ENCODE results near the gene KRT72. TPM values are rescaled to one million over a fixed set of nuclear protein-coding genes. Genes with fewer than 3 reads are reported as not detected.

KRT72 gene
- total and polyA plus RNA-seq, 7 experiments from 2014 or later, result 0.71 to 149 (median 74.1) TPM; not detected in 1

DNA sequence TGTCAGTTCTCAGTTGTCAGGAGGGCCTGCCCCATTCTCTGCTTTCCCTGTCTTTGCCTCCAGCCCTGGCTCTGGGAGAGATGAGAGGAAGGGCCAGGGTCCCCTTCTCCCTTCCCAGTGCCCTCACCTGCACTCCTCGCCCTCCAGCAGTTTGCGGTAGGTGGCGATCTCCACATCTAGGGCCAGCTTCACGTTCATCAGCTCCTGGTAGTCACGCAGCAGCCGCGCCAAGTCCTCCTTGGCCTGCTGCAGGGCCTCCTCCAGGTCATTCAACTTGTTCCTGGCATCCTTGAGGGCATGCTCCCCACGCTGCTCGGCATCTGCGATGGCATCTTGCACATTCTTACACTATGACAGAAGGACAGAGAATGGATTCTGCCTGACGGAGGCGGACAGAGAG, 45.4 kb upstream of the KRT72 start:
- Mint-ChIP-seq H3K4me3 (peak overlapping the region in 9 of 10 donors; percentile 47 to 88 (median 83)), H3K27me3 (peaks cover 0 to 7% (median 0%) of the 10 kb centered on the region in 5 donors), H3K27ac (peak overlapping the region; percentile 97 to 100 (median 100)), H3K4me1 (peaks cover 61 to 92% (median 87%) of the 10 kb centered on the region in 7 donors), H3K36me3 (peaks cover 3 to 28% (median 4%) of the 10 kb centered on the region in 5 donors), H3K9me3 (peaks cover 0 to 13% (median 7%) of the 10 kb centered on the region in 11 donors)
- H3K27me3 ChIP-seq (ENCODE audit: control insufficient read depth in 2 of 2, insufficient read depth in 2 of 2, low read length in 2 of 2), result no peaks in the 10 kb centered on the region
- DNase-seq (no peak), ATAC-seq (no peak)
- H3K4me1 ChIP-seq (ENCODE audit: control insufficient read depth in 2 of 2, insufficient read depth in 2 of 2, low read length in 2 of 2), result peaks cover 28 to 75% of the 10 kb centered on the region in 2 donors
- intact Hi-C loops (cut with micrococcal nuclease), result loop anchor here in 1 of 2 donors (5.0 kb wide), 1 partner anchor 46 kb away; no protein-coding TSS in a partner anchor
- POLR2A ChIA-PET, result interaction anchor here (0.8 to 12.4 kb wide), 8 partner anchors 9 to 60 kb away, joined by 3 to 223 read pairs (median 8); partner anchors contain the start of genes KRT1 and KRT73
- CTCF ChIA-PET, result interaction anchor here (0.7 to 1.7 kb wide), 5 partner anchors 33 to 224 kb away, joined by 3 to 5 read pairs (median 4); no protein-coding TSS in a partner anchor
- peak overlapping the region; percentile 92 for H3K27ac ChIP-seq (ENCODE audit: low read depth, low read length)
- H3K4me3 ChIP-seq (ENCODE audit: low read length), result no peak overlapping the region
- no peaks in the 10 kb centered on the region for H3K9me3 ChIP-seq (ENCODE audit: control insufficient read depth in 2 of 3, low read length in 3 of 3)
- H3K36me3 ChIP-seq (ENCODE audit: control insufficient read depth in 2 of 3, insufficient read depth in 3 of 3, low read length in 3 of 3), result no peaks in the 10 kb centered on the region

DNA sequence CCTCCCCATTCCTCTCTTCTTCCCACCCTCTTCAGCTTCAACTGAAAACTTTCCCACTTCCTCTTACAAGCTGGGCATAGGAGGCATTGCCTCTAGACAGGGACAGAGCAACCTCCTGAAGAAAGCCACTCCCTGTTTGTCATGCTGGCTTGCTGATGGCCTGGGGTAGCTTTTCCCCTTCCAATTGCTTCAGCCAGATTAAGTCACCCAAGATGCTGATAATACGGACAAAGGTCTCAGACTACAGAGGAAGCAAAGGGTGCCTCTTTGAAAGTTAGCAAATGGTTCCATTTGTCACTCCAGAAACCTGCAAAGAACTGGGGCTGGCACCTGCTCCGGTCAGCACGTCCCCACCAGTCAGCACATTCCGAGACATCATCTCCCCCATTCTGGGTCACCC, 44.7 kb upstream of the KRT72 start:
- CTCF ChIA-PET, result interaction anchor here (0.7 to 2.4 kb wide), 5 partner anchors 12 to 113 kb away, joined by 3 to 21 read pairs (median 10); no protein-coding TSS in a partner anchor

DNA sequence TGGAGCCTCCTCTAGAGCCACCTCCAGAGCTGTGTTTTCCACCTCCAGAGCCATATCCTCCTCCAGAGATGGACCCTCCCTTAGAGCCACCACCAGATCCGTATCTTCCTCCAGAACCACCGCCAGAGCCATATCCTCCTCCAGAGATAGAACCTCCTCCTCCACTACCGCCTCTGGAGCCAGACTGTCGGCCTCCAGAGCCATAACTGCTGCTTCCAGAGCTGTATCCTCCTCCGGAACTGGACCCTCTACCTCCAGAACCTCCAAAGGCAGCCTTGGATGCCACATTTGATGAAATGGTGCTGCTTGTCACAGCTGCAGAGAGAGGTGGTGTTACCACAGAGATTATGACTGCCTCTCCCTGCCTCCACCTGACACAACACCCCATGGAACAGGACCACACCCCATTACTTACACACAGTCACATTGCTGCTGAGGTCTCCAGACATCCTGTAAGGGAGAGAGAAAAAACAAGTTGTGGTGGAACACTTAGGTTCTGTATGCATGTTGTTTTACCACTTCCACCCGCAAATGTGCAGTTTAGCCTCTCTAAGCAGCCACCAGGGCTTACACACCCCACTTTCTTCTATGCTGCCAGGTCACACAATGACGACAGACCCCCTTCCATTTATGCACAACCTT, 44.0 kb upstream of the KRT72 start:
- POLR2A ChIA-PET, result interaction anchor here (0.5 to 12.4 kb wide), 16 partner anchors 11 to 235 kb away, joined by 3 to 223 read pairs (median 5); partner anchors contain the start of genes KRT1 and KRT73
- CTCF ChIA-PET, result interaction anchor here (0.5 to 2.4 kb wide), 12 partner anchors 12 to 232 kb away, joined by 3 to 21 read pairs (median 4); no protein-coding TSS in a partner anchor

More for the DNA sequence above, 44.7 kb upstream of the KRT72 start:
- no peaks in the 10 kb centered on the region for H3K36me3 ChIP-seq (ENCODE audit: control insufficient read depth in 2 of 3, insufficient read depth in 3 of 3, low read length in 3 of 3)
- peak overlapping the region; percentile 92 for H3K27ac ChIP-seq (ENCODE audit: low read depth, low read length)
- Mint-ChIP-seq H3K4me3 (peak overlapping the region; percentile 72 to 88 (median 83)), H3K27me3 (peaks cover 0 to 12% (median 0%) of the 10 kb centered on the region in 5 donors), H3K36me3 (peaks cover 3 to 30% (median 6%) of the 10 kb centered on the region in 5 donors), H3K4me1 (peaks cover 67 to 99% (median 93%) of the 10 kb centered on the region in 7 donors), H3K27ac (peak overlapping the region; percentile 97 to 100 (median 100)), H3K9me3 (peaks cover 0 to 13% (median 7%) of the 10 kb centered on the region in 11 donors)
- H3K27me3 ChIP-seq (ENCODE audit: control insufficient read depth in 2 of 2, insufficient read depth in 2 of 2, low read length in 2 of 2), result no peaks in the 10 kb centered on the region
- POLR2A ChIA-PET, result interaction anchor here (0.5 to 12.4 kb wide), 10 partner anchors 13 to 234 kb away, joined by 3 to 223 read pairs (median 6); partner anchors contain the start of genes KRT1 and KRT73
- intact Hi-C loops (cut with micrococcal nuclease), result loop anchor here (1.0 to 5.0 kb wide), 8 partner anchors 13 to 224 kb away; no protein-coding TSS in a partner anchor
- H3K9me3 ChIP-seq (ENCODE audit: control insufficient read depth in 2 of 3, low read length in 3 of 3), result no peaks in the 10 kb centered on the region
- peak overlapping the region; percentile 4 for H3K4me3 ChIP-seq (ENCODE audit: low read length)
- peaks cover 28 to 81% of the 10 kb centered on the region in 2 donors for H3K4me1 ChIP-seq (ENCODE audit: control insufficient read depth in 2 of 2, insufficient read depth in 2 of 2, low read length in 2 of 2)
- no peak for ATAC-seq
- DNase-seq, result no peak

DNA sequence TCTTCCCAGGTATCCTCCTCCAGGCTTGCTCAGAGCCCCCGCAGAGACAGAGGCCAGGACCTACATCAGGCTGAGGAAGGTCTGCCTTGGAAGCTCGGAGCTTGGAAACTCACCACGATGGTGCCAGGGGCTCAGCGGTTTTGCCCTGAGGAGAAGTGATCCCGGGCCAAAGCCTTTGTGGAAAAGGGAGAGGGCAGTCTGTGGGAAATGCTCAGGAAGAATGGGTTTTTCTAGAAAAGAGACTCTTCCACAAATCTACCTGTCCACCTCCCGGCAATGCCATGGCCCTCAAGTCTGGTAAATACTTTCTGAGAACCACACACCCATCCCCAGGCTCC, 42.8 kb upstream of the KRT72 start:
- Mint-ChIP-seq H3K4me3 (peak overlapping the region in 5 of 10 donors; percentile 29 to 88 (median 72)), H3K4me1 (peaks cover 58 to 92% (median 86%) of the 10 kb centered on the region in 7 donors), H3K27me3 (peaks cover 0 to 24% (median 0%) of the 10 kb centered on the region in 5 donors), H3K27ac (peak overlapping the region; percentile 97 to 100 (median 100)), H3K36me3 (peaks cover 3 to 32% (median 6%) of the 10 kb centered on the region in 5 donors), H3K9me3 (peaks cover 0 to 13% (median 7%) of the 10 kb centered on the region in 11 donors)
- POLR2A ChIA-PET, result interaction anchor here (1.1 to 12.4 kb wide), 6 partner anchors 8 to 56 kb away, joined by 3 to 223 read pairs (median 11); partner anchors contain the start of genes KRT2 and KRT73
- H3K27me3 ChIP-seq (ENCODE audit: control insufficient read depth in 2 of 2, insufficient read depth in 2 of 2, low read length in 2 of 2), result no peaks in the 10 kb centered on the region
- peak overlapping the region; percentile 92 for H3K27ac ChIP-seq (ENCODE audit: low read depth, low read length)
- H3K36me3 ChIP-seq (ENCODE audit: control insufficient read depth in 2 of 3, insufficient read depth in 3 of 3, low read length in 3 of 3), result no peaks in the 10 kb centered on the region
- no peak for ATAC-seq
- no peaks in the 10 kb centered on the region for H3K9me3 ChIP-seq (ENCODE audit: control insufficient read depth in 2 of 3, low read length in 3 of 3)
- CTCF ChIA-PET, result interaction anchor here (1.4 to 2.4 kb wide), 4 partner anchors 25 to 54 kb away, joined by 3 to 21 read pairs (median 6); no protein-coding TSS in a partner anchor
- peaks cover 28 to 77% of the 10 kb centered on the region in 2 donors for H3K4me1 ChIP-seq (ENCODE audit: control insufficient read depth in 2 of 2, insufficient read depth in 2 of 2, low read length in 2 of 2)
- no peak for DNase-seq
- intact Hi-C loops (cut with micrococcal nuclease), result no loop called here
- H3K4me3 ChIP-seq (ENCODE audit: low read length), result no peak overlapping the region

More for the DNA sequence above, 44.0 kb upstream of the KRT72 start:
- H3K27ac ChIP-seq (ENCODE audit: low read depth, low read length), result peak overlapping the region; percentile 92
- Mint-ChIP-seq H3K4me1 (peaks cover 68 to 99% (median 94%) of the 10 kb centered on the region in 7 donors), H3K36me3 (peaks cover 3 to 30% (median 6%) of the 10 kb centered on the region in 5 donors), H3K27ac (peak overlapping the region; percentile 97 to 100 (median 100)), H3K9me3 (peaks cover 0 to 13% (median 7%) of the 10 kb centered on the region in 11 donors), H3K27me3 (peaks cover 0 to 17% (median 0%) of the 10 kb centered on the region in 5 donors), H3K4me3 (peak overlapping the region; percentile 72 to 88 (median 83))
- ATAC-seq (peak; percentile 96), DNase-seq (peak in 7 of 9 donors; percentile 81 to 98 (median 94))
- peaks cover 28 to 81% of the 10 kb centered on the region in 2 donors for H3K4me1 ChIP-seq (ENCODE audit: control insufficient read depth in 2 of 2, insufficient read depth in 2 of 2, low read length in 2 of 2)
- intact Hi-C loops (cut with micrococcal nuclease), result loop anchor here (1.0 to 5.0 kb wide), 8 partner anchors 12 to 225 kb away; no protein-coding TSS in a partner anchor
- no peaks in the 10 kb centered on the region for H3K36me3 ChIP-seq (ENCODE audit: control insufficient read depth in 2 of 3, insufficient read depth in 3 of 3, low read length in 3 of 3)
- H3K4me3 ChIP-seq (ENCODE audit: low read length), result no peak overlapping the region
- H3K9me3 ChIP-seq (ENCODE audit: control insufficient read depth in 2 of 3, low read length in 3 of 3), result no peaks in the 10 kb centered on the region
- H3K27me3 ChIP-seq (ENCODE audit: control insufficient read depth in 2 of 2, insufficient read depth in 2 of 2, low read length in 2 of 2), result no peaks in the 10 kb centered on the region

DNA sequence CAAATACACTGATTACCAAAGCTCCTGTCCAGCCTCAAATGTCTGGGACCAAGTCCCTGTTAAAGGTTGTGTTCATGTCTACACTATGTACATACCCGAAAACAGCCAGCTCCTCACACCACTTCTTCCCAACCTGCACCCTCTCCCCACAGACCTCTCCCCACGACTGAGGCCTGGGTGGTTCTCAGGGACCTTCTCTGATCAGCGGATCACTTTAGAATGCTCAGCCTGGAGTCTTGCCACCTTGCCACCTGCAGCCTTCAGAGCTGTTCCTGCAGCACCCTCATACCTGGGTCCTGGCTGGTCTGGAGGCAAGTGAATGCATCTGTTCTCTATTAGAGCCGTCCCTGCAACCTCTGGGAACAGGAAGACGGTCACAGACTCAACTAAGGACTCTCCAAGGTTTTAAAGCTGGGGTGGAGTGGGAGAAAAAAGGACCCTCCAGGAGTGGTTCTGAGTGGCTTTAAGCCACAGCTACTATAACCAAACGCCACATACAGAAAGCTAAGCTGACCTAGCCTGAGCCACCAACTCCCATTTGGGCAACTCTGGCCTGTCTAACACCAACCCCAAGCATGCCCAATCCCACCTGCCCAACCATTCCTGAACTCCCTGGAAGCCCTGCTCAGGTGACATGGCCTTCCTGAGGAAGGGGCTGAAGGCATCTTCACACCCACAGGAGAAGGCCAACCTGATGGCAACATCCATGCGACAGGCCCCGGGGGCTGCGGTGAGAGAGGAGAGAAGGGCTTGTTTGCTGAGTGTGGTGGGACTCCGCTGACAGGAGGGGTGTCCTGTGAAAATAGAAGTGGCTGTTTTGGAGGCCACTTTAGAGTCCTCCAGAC, 42.2 kb upstream of the KRT72 start:
- Mint-ChIP-seq H3K4me3 (peak overlapping the region in 8 of 10 donors; percentile 1 to 85 (median 37)), H3K9me3 (peaks cover 0 to 13% (median 7%) of the 10 kb centered on the region in 11 donors), H3K27me3 (peaks cover 0 to 28% (median 0%) of the 10 kb centered on the region in 5 donors), H3K27ac (peak overlapping the region; percentile 48 to 100 (median 100)), H3K36me3 (peaks cover 3 to 32% (median 6%) of the 10 kb centered on the region in 5 donors), H3K4me1 (peaks cover 57 to 87% (median 80%) of the 10 kb centered on the region in 7 donors)
- Histone ChIP-seq H3K9me3 (ENCODE audit: control insufficient read depth in 2 of 3, low read length in 3 of 3) (no peaks in the 10 kb centered on the region), H3K4me1 (ENCODE audit: control insufficient read depth in 2 of 2, insufficient read depth in 2 of 2, low read length in 2 of 2) (peaks cover 28 to 71% of the 10 kb centered on the region in 2 donors), H3K27me3 (ENCODE audit: control insufficient read depth in 2 of 2, insufficient read depth in 2 of 2, low read length in 2 of 2) (no peaks in the 10 kb centered on the region), H3K27ac (ENCODE audit: low read depth, low read length) (peak overlapping the region; percentile 92), H3K4me3 (ENCODE audit: low read length) (no peak overlapping the region), H3K36me3 (ENCODE audit: control insufficient read depth in 2 of 3, insufficient read depth in 3 of 3, low read length in 3 of 3) (no peaks in the 10 kb centered on the region)
- intact Hi-C loops (cut with micrococcal nuclease), result no loop called here
- POLR2A ChIA-PET, result interaction anchor here (0.6 to 12.4 kb wide), 12 partner anchors 9 to 371 kb away, joined by 3 to 223 read pairs (median 4); partner anchors contain the start of genes KRT2 and KRT73
- DNase-seq (no peak), ATAC-seq (no peak)
- CTCF ChIA-PET, result interaction anchor here (0.6 to 2.9 kb wide), 5 partner anchors 10 to 224 kb away, joined by 3 to 28 read pairs (median 3); no protein-coding TSS in a partner anchor
